ENCODE results near the gene ZNF511.

DNA sequence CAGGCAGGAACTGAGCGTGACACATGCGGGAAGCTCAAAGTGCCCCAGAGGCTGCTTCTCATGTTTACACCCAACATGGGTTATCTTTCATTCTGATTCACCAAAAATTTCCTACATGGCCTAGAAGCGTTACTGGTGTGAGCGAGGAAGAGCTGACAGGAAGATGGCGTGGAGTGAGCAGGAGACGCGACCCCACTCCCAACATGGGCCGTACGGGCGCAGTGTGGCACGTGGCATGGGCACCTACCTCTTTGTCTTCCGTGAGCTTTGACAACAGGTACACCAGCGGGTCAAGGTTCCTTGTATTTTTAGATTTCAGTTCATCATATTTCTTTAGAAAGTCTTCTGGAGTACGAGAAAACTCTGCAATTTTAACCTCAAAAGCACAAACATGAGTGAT is 9.0 kb upstream of the ZNF511 start:
- TF ChIP-seq, protein P1, sequence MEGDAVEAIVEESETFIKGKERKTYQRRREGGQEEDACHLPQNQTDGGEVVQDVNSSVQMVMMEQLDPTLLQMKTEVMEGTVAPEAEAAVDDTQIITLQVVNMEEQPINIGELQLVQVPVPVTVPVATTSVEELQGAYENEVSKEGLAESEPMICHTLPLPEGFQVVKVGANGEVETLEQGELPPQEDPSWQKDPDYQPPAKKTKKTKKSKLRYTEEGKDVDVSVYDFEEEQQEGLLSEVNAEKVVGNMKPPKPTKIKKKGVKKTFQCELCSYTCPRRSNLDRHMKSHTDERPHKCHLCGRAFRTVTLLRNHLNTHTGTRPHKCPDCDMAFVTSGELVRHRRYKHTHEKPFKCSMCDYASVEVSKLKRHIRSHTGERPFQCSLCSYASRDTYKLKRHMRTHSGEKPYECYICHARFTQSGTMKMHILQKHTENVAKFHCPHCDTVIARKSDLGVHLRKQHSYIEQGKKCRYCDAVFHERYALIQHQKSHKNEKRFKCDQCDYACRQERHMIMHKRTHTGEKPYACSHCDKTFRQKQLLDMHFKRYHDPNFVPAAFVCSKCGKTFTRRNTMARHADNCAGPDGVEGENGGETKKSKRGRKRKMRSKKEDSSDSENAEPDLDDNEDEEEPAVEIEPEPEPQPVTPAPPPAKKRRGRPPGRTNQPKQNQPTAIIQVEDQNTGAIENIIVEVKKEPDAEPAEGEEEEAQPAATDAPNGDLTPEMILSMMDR (IDR thresholded peaks at IDR 0.05), result no peak
- no peak for TF ChIP-seq EZH2 (IDR thresholded peaks at IDR 0.05; ENCODE audit: borderline replicate concordance, insufficient read depth, low read depth, low read length, poor library complexity, severe bottlenecking)
